ENCODE data around the gene AMH.

The AMH gene

DNA sequence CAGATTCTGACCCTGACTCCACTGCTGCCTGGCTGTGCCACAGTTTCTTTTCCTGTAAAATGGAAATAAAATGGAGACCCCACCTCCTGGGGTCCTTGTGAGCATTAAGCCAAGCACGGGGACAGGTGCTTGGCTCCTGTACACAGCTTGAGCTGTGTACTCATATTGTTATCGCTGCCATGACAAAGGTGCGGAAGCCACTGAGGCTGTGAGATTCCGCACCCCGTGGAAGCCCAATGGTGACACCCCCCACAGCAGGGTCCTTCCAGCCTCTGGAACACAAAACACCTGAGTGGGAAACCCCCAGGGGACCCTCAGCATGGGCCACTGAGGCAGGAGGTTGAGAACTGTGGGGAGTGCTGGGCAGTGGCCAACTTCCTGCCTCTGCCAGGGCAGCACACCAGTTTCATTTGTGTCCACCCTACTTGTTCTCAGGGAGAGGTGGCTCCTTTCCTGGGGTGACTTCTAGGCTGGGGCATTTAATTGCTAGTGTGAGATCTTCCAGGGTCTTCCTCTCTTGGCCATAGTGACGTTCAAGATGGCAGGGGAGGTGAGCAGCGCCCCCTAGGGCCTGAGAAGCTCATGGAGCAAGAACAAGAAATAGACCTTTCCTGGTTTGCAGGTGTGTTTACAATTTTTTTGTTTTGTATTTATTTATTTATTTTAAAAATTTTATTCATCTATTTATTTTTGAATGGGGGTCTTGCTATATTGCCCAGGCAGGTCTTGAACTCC is 12.5 kb downstream of the AMH start:
- H3K4me3 ChIP-seq (ENCODE audit: low read depth, low read length): no peak overlapping the region
- peak; percentile 78 for DNase-seq (ENCODE audit: low read depth)
- TF ChIP-seq CTCF (IDR thresholded peaks at IDR 0.05; ENCODE audit: insufficient read depth, low read depth, low read length, missing control alignments): peak; percentile 73

- peak; percentile 88 for DNase-seq (ENCODE audit: low read depth)
- no peak for TF ChIP-seq CTCF (IDR thresholded peaks at IDR 0.05; ENCODE audit: insufficient read depth, low read depth, low read length, missing control alignments)
- no peak overlapping the region; the same call in 1 of the 2 replicates for H3K4me3 ChIP-seq (ENCODE audit: low read depth, low read length)
Measured at GRCh38 chr19:2266183-2266993, 17.3 kb downstream of the AMH start.

DNA sequence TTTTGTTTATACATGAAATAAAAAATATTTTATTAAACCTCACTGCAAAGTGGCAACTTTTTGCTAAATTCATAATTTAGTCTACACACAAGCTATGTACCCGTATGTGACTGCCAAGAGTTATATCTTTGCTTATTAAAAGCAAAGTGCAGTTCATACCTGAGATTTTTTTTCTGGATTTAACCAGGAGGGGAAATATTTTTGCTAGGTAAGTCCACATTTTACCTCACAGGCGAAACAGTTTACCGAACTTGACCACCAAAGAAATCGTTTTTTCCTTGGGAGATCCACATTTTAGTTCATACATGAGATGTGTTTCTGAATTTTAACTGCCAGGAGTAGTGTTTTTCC is 19.3 kb downstream of the AMH start:
- H3K4me3 ChIP-seq (ENCODE audit: low read depth, low read length): peak overlapping the region; percentile 80
- DNase-seq (ENCODE audit: low read depth): no peak
- TF ChIP-seq CTCF (IDR thresholded peaks at IDR 0.05; ENCODE audit: insufficient read depth, low read depth, low read length, missing control alignments): no peak

DNA sequence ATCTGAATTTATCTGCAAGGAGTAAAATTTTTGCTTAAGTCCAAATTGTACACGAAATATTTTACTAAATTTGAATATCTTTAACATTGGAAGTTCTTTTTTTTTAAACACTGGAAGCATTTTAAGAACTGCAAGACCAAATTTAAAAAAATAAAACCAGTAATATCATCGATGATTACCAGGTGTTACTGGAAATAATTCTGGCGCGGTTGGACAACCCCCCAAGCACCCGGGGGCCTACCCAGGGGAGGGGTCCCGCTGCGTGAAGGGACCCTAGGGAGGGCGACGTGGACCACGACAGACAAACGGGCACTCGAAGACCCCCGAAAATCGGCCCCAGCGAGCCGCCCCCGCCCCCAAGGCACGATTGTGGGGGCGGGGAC is 19.7 kb downstream of the AMH start:
- no peak for TF ChIP-seq CTCF (IDR thresholded peaks at IDR 0.05; ENCODE audit: insufficient read depth, low read depth, low read length, missing control alignments)
- no peak for DNase-seq (ENCODE audit: low read depth)
- peak overlapping the region; percentile 80 for H3K4me3 ChIP-seq (ENCODE audit: low read depth, low read length)

DNA sequence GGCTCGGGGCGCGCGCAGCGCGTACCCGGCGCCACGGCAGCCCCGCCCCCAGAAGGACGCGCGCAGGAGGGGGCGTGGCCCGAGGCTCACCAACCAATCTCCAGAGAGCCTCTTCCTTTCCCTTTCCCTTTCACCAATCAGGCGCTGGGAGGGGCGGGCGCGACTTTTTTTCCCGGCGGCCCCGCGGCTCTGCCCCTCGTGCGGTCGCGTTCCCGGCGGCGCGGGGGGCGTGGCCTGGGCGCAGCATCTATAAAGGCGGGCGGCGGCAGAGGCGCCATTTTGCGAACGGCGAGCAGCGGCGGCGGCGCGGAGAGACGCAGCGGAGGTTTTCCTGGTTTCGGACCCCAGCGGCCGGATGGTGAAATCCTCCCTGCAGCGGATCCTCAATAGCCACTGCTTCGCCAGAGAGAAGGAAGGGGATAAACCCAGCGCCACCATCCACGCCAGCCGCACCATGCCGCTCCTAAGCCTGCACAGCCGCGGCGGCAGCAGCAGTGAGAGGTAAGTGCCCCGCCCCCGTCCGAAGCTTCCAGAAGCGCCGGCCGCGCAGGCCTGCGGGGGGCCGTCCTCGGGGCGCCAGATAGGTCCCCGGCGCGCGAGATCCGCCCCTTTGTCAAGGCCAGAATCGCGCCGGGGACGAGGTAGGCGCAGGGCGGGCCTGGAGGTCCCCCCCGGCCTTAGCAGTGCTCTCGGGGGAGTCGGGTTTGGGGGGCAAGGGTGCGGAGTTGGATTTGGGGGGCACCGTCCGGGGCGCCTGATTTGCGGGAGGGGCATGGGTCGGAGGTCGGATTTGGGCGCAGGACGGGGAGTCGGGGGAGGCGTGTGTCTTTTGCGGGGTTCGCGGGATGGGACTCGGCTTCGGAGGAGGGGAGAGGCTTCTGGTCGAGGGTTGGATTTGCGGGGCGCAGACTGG is 20.4 kb downstream of the AMH start:
- peak overlapping the region; percentile 90 for H3K4me3 ChIP-seq (ENCODE audit: low read depth, low read length)
- peak; percentile 98 for DNase-seq (ENCODE audit: low read depth)
- TF ChIP-seq CTCF (IDR thresholded peaks at IDR 0.05; ENCODE audit: insufficient read depth, low read depth, low read length, missing control alignments): no peak

GRCh38 chr19:2270157-2270422 is 21.0 kb downstream of the AMH start:
- no peak for TF ChIP-seq CTCF (IDR thresholded peaks at IDR 0.05; ENCODE audit: insufficient read depth, low read depth, low read length, missing control alignments)
- DNase-seq (ENCODE audit: low read depth): no peak
- H3K4me3 ChIP-seq (ENCODE audit: low read depth, low read length): peak overlapping the region; percentile 90
